NCI-H1694 (cell line): ENCODE results near the gene ASGR2.
"Not testable (repeated sequence)": the region's sequence is repeated elsewhere in the genome, so short reads cannot be mapped to it uniquely, and the experiment has no call there.

Experiments
- DNase-seq: peaks from one replicate; lab custom pipeline; 2025; lab: John Stamatoyannopoulos, UW

The ASGR2 gene

GRCh38 chr17:7114241-7114874, at the start of gene ASGR2:
ASGR2 (minus strand) TSS chr17:7114822; CDS start chr17:7114240, 582 bp downstream.
- DNase-seq, result no peak

- not testable (repeated sequence) for DNase-seq
Observed at GRCh38 chr17:7159571-7159970, 44.9 kb upstream of the ASGR2 start.

GRCh38 chr17:7158424-7158823, 43.8 kb upstream of the ASGR2 start:
- DNase-seq, result not testable (repeated sequence)

- DNase-seq, result no peak
Observed at GRCh38 chr17:7156342-7156940, 41.8 kb upstream of the ASGR2 start.

- no peak for DNase-seq
Observed at GRCh38 chr17:7147772-7148171, 33.1 kb upstream of the ASGR2 start.

GRCh38 chr17:7146115-7146514, 31.5 kb upstream of the ASGR2 start:
- no peak for DNase-seq

GRCh38 chr17:7144213-7144612, 29.6 kb upstream of the ASGR2 start:
- no peak for DNase-seq

GRCh38 chr17:7141824-7142223, 27.2 kb upstream of the ASGR2 start:
- no peak for DNase-seq

- DNase-seq, result no peak
Observed at GRCh38 chr17:7139400-7139799, 24.8 kb upstream of the ASGR2 start.

- no peak for DNase-seq
Observed at GRCh38 chr17:7138800-7139381, 24.3 kb upstream of the ASGR2 start.

- no peak for DNase-seq
Observed at GRCh38 chr17:7137171-7137943, 22.7 kb upstream of the ASGR2 start.

GRCh38 chr17:7136266-7136877, 21.8 kb upstream of the ASGR2 start:
- DNase-seq, result peak; percentile 64

- no peak for DNase-seq
Observed at GRCh38 chr17:7133916-7134315, 19.3 kb upstream of the ASGR2 start.

GRCh38 chr17:7133424-7133823, 18.8 kb upstream of the ASGR2 start:
- no peak for DNase-seq

GRCh38 chr17:7132511-7133094, 18.0 kb upstream of the ASGR2 start:
- no peak for DNase-seq

GRCh38 chr17:7131423-7131791, 16.8 kb upstream of the ASGR2 start:
- no peak for DNase-seq

- DNase-seq, result no peak
Observed at GRCh38 chr17:7130621-7131422, 16.2 kb upstream of the ASGR2 start.

GRCh38 chr17:7129311-7129710, 14.7 kb upstream of the ASGR2 start:
- no peak for DNase-seq

- no peak for DNase-seq
Observed at GRCh38 chr17:7128160-7128559, 13.5 kb upstream of the ASGR2 start.

- not testable (repeated sequence) for DNase-seq
Observed at GRCh38 chr17:7127501-7127900, 12.9 kb upstream of the ASGR2 start.

GRCh38 chr17:7126386-7126785, 11.8 kb upstream of the ASGR2 start:
- DNase-seq, result not testable (repeated sequence)
